ENCODE results near the gene HSPA8. TPM values are rescaled to one million over a fixed set of nuclear protein-coding genes. Genes with fewer than 3 reads are reported as not detected.

The HSPA8 gene
- total RNA-seq, 2 experiments from 2014 or later, result 1,029 to 1,909 TPM

GRCh38 chr11:123033895-123034294 is 28.0 kb downstream of the HSPA8 start:
- Histone ChIP-seq H3K4me2 (ENCODE audit: low read length) (no peak overlapping the region), H3K9me3 (ENCODE audit: low read length) (no peaks in the 10 kb centered on the region), H4K20me1 (ENCODE audit: insufficient read depth, low read length) (no peaks in the 10 kb centered on the region), H3K36me3 (ENCODE audit: insufficient read depth, low read length) (no peaks in the 10 kb centered on the region), H3K79me2 (ENCODE audit: insufficient read depth, low read depth, low read length) (no peaks in the 10 kb centered on the region), H3K27ac (ENCODE audit: low read depth, low read length, poor library complexity, severe bottlenecking) (no peak overlapping the region), H3K4me1 (ENCODE audit: insufficient read depth, low read length, poor library complexity, severe bottlenecking) (no peaks in the 10 kb centered on the region), H2AFZ (ENCODE audit: low read length) (no peak overlapping the region), H3K9me2 (ENCODE audit: insufficient read depth, low read length) (no peaks in the 10 kb centered on the region), H3K4me3 (ENCODE audit: low read depth, low read length, poor library complexity, severe bottlenecking) (no peak overlapping the region)
- no peak for DNase-seq (ENCODE audit: low spot score)
- no TSS peak for BruUV-seq (replicated peaks)
- CTCF ChIA-PET (ENCODE audit: unreplicated experiment), result no interaction called here
- intact Hi-C loops (cut with micrococcal nuclease; ENCODE audit: unreplicated experiment), result no loop called here
- POLR2A ChIA-PET, result no interaction called here
- TF ChIP-seq CTCF (conservative IDR thresholded peaks at IDR 0.05; ENCODE audit: low read length) (no peak), EZH2phosphoT487 (IDR thresholded peaks at IDR 0.05; ENCODE audit: borderline replicate concordance, low read depth, low read length) (no peak)

DNA sequence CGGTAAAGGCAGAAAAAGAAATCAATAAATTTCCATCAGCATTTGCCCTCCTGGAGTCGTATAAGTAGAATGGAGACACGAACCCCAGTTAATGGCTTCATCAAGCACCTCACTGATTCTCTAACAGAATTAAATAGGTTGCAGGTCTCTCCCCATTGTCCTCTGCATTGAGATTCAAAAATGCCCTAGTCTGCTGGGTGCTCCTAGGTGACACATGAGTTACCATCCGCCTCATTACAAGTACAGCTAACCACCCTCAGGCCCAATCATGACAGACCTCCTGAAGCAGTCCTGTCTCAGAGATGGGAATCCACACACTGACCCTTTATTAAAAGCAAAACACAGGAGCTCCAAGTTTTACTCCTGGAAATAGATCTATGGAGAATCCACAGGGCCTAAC is 31.4 kb downstream of the HSPA8 start:
- no peaks in the 10 kb centered on the region for H3K9me3 ChIP-seq (ENCODE audit: low read length)
- BruUV-seq (replicated peaks), result no TSS peak
- no peaks in the 10 kb centered on the region for H4K20me1 ChIP-seq (ENCODE audit: insufficient read depth, low read length)
- intact Hi-C loops (cut with micrococcal nuclease; ENCODE audit: unreplicated experiment), result no loop called here
- ChIA-PET POLR2A (no interaction called here), CTCF (ENCODE audit: unreplicated experiment) (no interaction called here)
- H3K79me2 ChIP-seq (ENCODE audit: insufficient read depth, low read depth, low read length), result no peaks in the 10 kb centered on the region
- H3K36me3 ChIP-seq (ENCODE audit: insufficient read depth, low read length), result no peaks in the 10 kb centered on the region
- H3K4me2 ChIP-seq (ENCODE audit: low read length), result no peak overlapping the region
- no peak overlapping the region for H3K27ac ChIP-seq (ENCODE audit: low read depth, low read length, poor library complexity, severe bottlenecking)
- no peak for DNase-seq (ENCODE audit: low spot score)
- H2AFZ ChIP-seq (ENCODE audit: low read length), result no peak overlapping the region
- TF ChIP-seq CTCF (conservative IDR thresholded peaks at IDR 0.05; ENCODE audit: low read length) (no peak), EZH2phosphoT487 (IDR thresholded peaks at IDR 0.05; ENCODE audit: borderline replicate concordance, low read depth, low read length) (no peak)
- no peaks in the 10 kb centered on the region for H3K4me1 ChIP-seq (ENCODE audit: insufficient read depth, low read length, poor library complexity, severe bottlenecking)
- no peaks in the 10 kb centered on the region for H3K9me2 ChIP-seq (ENCODE audit: insufficient read depth, low read length)
- H3K4me3 ChIP-seq (ENCODE audit: low read depth, low read length, poor library complexity, severe bottlenecking), result no peak overlapping the region

GRCh38 chr11:123020968-123021367 is 41.0 kb downstream of the HSPA8 start:
- Histone ChIP-seq H4K20me1 (ENCODE audit: insufficient read depth, low read length) (no peaks in the 10 kb centered on the region), H3K9me2 (ENCODE audit: insufficient read depth, low read length) (no peaks in the 10 kb centered on the region), H3K79me2 (ENCODE audit: insufficient read depth, low read depth, low read length) (no peaks in the 10 kb centered on the region), H3K4me2 (ENCODE audit: low read length) (no peak overlapping the region), H3K4me1 (ENCODE audit: insufficient read depth, low read length, poor library complexity, severe bottlenecking) (no peaks in the 10 kb centered on the region), H3K4me3 (ENCODE audit: low read depth, low read length, poor library complexity, severe bottlenecking) (no peak overlapping the region), H3K9me3 (ENCODE audit: low read length) (no peaks in the 10 kb centered on the region), H3K36me3 (ENCODE audit: insufficient read depth, low read length) (no peaks in the 10 kb centered on the region), H2AFZ (ENCODE audit: low read length) (no peak overlapping the region), H3K27ac (ENCODE audit: low read depth, low read length, poor library complexity, severe bottlenecking) (no peak overlapping the region)
- POLR2A ChIA-PET, result no interaction called here
- CTCF ChIA-PET (ENCODE audit: unreplicated experiment), result interaction anchor here (0.6 to 1.0 kb wide), 2 partner anchors 158 to 159 kb away, joined by 3 read pairs; no protein-coding TSS in a partner anchor
- DNase-seq (ENCODE audit: low spot score), result peak; percentile 62
- no TSS peak for BruUV-seq (replicated peaks)
- intact Hi-C loops (cut with micrococcal nuclease; ENCODE audit: unreplicated experiment), result loop anchor here (5.0 to 10.0 kb wide), 3 partner anchors 109 to 436 kb away; no protein-coding TSS in a partner anchor
- peak; percentile 79 for TF ChIP-seq CTCF (conservative IDR thresholded peaks at IDR 0.05; ENCODE audit: low read length)
- no peak for TF ChIP-seq EZH2phosphoT487 (IDR thresholded peaks at IDR 0.05; ENCODE audit: borderline replicate concordance, low read depth, low read length)

All from OCI-LY7 (cell line).